NCI-H2227 (cell line): ENCODE data around the gene IST1.
A peak's percentile ranks its signal among the peaks of the same experiment; 100 is the strongest.

Source experiments
- DNase-seq: peaks from one replicate; lab custom pipeline; 2025; ENCODE audit not compliant: unreplicated experiment; lab: John Stamatoyannopoulos, UW

Gene IST1

GRCh38 chr16:71961066-71962039 is 66.0 kb downstream of the IST1 start:
- DNase-seq: peak; percentile 78

- no peak for DNase-seq
Observed at GRCh38 chr16:71963125-71963875, 68.0 kb downstream of the IST1 start.

GRCh38 chr16:71965223-71965622 is 69.9 kb downstream of the IST1 start:
- no peak for DNase-seq

- DNase-seq: no peak
Observed at GRCh38 chr16:71966932-71967331, 71.6 kb downstream of the IST1 start.

GRCh38 chr16:71969353-71969752 is 74.0 kb downstream of the IST1 start:
- DNase-seq: no peak

- DNase-seq: no peak
Observed at GRCh38 chr16:71971571-71971970, 76.2 kb downstream of the IST1 start.

- DNase-seq: no peak
Observed at GRCh38 chr16:71972356-71972755, 77.0 kb downstream of the IST1 start.

GRCh38 chr16:71973001-71973400 is 77.7 kb downstream of the IST1 start:
- DNase-seq: no peak

- no peak for DNase-seq
Observed at GRCh38 chr16:71974068-71974818, 78.9 kb downstream of the IST1 start.
